ENCODE data around the gene ECM1.

ECM1 gene

GRCh38 chr1:150552911-150553289, 45.0 kb downstream of the ECM1 start:
- Histone ChIP-seq H3K27ac (replicated peaks) (peak overlapping the region; percentile 63), H3K4me3 (replicated peaks; ENCODE audit: insufficient read depth, low read length) (peak overlapping the region; percentile 2; the same call in 1 of the 2 replicates), H3K27me3 (ENCODE audit: insufficient read depth, poor library complexity, severe bottlenecking) (no peaks in the 10 kb centered on the region)
- no peak for DNase-seq (ENCODE audit: low read depth in 1 of 2, low spot score in 1 of 2)
- TF ChIP-seq GABPA (IDR thresholded peaks at IDR 0.05; ENCODE audit: low read depth) = no peak
- TF ChIP-seq, protein P1, sequence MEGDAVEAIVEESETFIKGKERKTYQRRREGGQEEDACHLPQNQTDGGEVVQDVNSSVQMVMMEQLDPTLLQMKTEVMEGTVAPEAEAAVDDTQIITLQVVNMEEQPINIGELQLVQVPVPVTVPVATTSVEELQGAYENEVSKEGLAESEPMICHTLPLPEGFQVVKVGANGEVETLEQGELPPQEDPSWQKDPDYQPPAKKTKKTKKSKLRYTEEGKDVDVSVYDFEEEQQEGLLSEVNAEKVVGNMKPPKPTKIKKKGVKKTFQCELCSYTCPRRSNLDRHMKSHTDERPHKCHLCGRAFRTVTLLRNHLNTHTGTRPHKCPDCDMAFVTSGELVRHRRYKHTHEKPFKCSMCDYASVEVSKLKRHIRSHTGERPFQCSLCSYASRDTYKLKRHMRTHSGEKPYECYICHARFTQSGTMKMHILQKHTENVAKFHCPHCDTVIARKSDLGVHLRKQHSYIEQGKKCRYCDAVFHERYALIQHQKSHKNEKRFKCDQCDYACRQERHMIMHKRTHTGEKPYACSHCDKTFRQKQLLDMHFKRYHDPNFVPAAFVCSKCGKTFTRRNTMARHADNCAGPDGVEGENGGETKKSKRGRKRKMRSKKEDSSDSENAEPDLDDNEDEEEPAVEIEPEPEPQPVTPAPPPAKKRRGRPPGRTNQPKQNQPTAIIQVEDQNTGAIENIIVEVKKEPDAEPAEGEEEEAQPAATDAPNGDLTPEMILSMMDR (IDR thresholded peaks at IDR 0.05; ENCODE audit: insufficient read depth, low read length) = no peak
- TF ChIP-seq, protein P2, sequence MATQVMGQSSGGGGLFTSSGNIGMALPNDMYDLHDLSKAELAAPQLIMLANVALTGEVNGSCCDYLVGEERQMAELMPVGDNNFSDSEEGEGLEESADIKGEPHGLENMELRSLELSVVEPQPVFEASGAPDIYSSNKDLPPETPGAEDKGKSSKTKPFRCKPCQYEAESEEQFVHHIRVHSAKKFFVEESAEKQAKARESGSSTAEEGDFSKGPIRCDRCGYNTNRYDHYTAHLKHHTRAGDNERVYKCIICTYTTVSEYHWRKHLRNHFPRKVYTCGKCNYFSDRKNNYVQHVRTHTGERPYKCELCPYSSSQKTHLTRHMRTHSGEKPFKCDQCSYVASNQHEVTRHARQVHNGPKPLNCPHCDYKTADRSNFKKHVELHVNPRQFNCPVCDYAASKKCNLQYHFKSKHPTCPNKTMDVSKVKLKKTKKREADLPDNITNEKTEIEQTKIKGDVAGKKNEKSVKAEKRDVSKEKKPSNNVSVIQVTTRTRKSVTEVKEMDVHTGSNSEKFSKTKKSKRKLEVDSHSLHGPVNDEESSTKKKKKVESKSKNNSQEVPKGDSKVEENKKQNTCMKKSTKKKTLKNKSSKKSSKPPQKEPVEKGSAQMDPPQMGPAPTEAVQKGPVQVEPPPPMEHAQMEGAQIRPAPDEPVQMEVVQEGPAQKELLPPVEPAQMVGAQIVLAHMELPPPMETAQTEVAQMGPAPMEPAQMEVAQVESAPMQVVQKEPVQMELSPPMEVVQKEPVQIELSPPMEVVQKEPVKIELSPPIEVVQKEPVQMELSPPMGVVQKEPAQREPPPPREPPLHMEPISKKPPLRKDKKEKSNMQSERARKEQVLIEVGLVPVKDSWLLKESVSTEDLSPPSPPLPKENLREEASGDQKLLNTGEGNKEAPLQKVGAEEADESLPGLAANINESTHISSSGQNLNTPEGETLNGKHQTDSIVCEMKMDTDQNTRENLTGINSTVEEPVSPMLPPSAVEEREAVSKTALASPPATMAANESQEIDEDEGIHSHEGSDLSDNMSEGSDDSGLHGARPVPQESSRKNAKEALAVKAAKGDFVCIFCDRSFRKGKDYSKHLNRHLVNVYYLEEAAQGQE (IDR thresholded peaks at IDR 0.05; ENCODE audit: insufficient replicate concordance, low read depth) = no peak
- no peak for TF ChIP-seq POLR2AphosphoS5 (IDR thresholded peaks at IDR 0.05; ENCODE audit: low read depth)
- no peak for TF ChIP-seq SPI1 (IDR thresholded peaks at IDR 0.05; ENCODE audit: borderline replicate concordance, low read depth)

GRCh38 chr1:150553392-150554085, 45.6 kb downstream of the ECM1 start:
- no peak overlapping the region for H3K4me3 ChIP-seq (replicated peaks; ENCODE audit: insufficient read depth, low read length)
- H3K27ac ChIP-seq (replicated peaks) = peak overlapping the region; percentile 63
- no peak for TF ChIP-seq GABPA (IDR thresholded peaks at IDR 0.05; ENCODE audit: low read depth)
- TF ChIP-seq POLR2AphosphoS5 (IDR thresholded peaks at IDR 0.05; ENCODE audit: low read depth) = no peak
- no peak for DNase-seq (ENCODE audit: low read depth in 1 of 2, low spot score in 1 of 2)
- H3K27me3 ChIP-seq (ENCODE audit: insufficient read depth, poor library complexity, severe bottlenecking) = no peaks in the 10 kb centered on the region

DNA sequence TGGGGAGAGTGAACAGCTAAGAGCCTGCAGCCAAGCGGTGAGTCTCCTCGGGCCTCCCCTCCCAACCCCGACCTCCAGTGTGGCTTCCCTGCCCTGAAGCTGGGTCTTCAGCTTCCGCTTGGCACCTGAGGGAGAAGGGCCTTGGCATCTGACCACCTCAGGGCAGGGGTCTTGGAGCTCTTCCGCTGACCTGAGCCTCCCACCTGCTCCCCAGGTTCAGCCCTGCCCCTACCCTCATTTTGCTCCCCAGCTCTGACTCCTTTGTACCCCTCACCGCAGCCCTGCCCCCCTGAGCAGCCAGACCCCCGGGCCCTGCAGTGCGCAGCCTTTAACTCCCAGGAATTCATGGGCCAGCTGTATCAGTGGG, 46.2 kb downstream of the ECM1 start:
- no peak for DNase-seq (ENCODE audit: low read depth in 1 of 2, low spot score in 1 of 2)
- TF ChIP-seq, protein P2 (IDR thresholded peaks at IDR 0.05; ENCODE audit: insufficient replicate concordance, low read depth) = no peak
- TF ChIP-seq SPI1 (IDR thresholded peaks at IDR 0.05; ENCODE audit: borderline replicate concordance, low read depth) = no peak
- Histone ChIP-seq H3K4me3 (replicated peaks; ENCODE audit: insufficient read depth, low read length) (no peak overlapping the region), H3K27ac (replicated peaks) (no peak overlapping the region), H3K27me3 (ENCODE audit: insufficient read depth, poor library complexity, severe bottlenecking) (no peaks in the 10 kb centered on the region)

DNA sequence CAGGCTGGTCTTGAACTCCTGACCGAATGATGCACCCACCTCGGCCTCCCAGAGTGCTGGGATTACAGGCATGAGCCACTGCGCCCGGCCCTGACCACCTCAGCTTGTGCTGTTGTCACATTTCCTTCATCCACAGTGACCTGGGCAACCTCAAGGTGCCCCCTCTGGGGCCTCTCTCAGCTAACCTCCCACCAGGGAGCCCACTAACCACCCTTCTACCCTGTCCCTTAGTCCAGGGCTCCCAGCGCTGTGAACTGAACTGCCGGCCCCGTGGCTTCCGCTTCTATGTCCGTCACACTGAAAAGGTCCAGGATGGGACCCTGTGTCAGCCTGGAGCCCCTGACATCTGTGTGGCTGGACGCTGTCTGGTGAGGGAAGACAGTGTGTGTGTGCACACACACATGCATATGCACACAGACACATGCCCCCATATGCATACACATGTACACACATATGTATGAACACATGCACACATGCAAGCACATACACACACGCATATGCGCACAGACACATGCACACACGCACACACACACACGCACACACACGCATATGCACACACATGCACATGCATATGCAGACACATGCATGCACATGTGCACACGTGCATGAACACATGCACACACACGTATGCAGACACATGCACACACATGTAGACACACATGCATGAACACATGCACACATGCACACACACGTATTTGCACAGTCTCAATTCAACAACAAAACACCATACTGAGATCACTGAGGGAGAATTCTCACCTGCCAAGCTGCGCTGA, 47.5 kb downstream of the ECM1 start:
- TF ChIP-seq SPI1 (IDR thresholded peaks at IDR 0.05; ENCODE audit: borderline replicate concordance, low read depth) (no peak), GABPA (IDR thresholded peaks at IDR 0.05; ENCODE audit: low read depth) (no peak), POLR2AphosphoS5 (IDR thresholded peaks at IDR 0.05; ENCODE audit: low read depth) (no peak)
- TF ChIP-seq, protein P2 (IDR thresholded peaks at IDR 0.05; ENCODE audit: insufficient replicate concordance, low read depth) = no peak
- TF ChIP-seq, protein P1 (IDR thresholded peaks at IDR 0.05; ENCODE audit: insufficient read depth, low read length) = no peak
- Histone ChIP-seq H3K27me3 (ENCODE audit: insufficient read depth, poor library complexity, severe bottlenecking) (no peaks in the 10 kb centered on the region), H3K27ac (replicated peaks) (no peak overlapping the region), H3K4me3 (replicated peaks; ENCODE audit: insufficient read depth, low read length) (no peak overlapping the region)
- DNase-seq (ENCODE audit: low read depth in 1 of 2, low spot score in 1 of 2) = no peak
